Esophagus muscularis mucosa (tissue), 3 donors: ENCODE data around the gene PANX3.

Source experiments
- POLR2A ChIP-seq: fragments of 450-650 bp; IDR thresholded peaks from one replicate; pipeline ENCODE4 v1.6.1; 2017; ENCODE audit warnings: antibody characterized with exemption, moderate library complexity, mild to moderate bottlenecking, low read depth
- TF ChIP-seq, protein P1 (sequence below), 3 experiments: fragments of 200-600 bp in 2 of 3; fragments of 450-650 bp in 1 of 3; sonication (generic) in 2 of 3; IDR thresholded peaks; one replicate each; pipeline ENCODE4 v1.5.1; 2017 to 2019; ENCODE audit warnings: antibody characterized with exemption in 3 of 3, mild to moderate bottlenecking in 2 of 3, moderate library complexity in 1 of 3

DNA sequence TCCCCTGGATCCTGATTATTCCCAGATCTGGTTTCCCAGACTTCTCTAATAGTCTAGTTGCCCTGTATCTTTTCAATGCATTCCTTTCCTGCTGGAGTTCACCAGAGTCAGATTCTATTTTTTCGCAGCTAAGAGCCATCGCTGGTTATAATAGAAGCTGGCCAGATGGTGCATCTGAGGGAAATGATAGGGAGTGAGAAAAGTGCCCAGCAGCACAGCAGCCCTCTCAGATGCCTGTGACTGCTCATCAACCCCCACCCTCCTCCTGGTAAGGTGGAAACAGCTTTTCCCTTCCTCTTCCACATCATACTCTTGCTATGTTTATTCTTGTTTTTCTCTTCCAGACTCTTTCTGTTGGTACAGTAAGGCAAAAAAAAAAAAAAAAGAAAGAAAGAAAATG, 28.7 kb upstream of the PANX3 start:
- TF ChIP-seq, protein P1, sequence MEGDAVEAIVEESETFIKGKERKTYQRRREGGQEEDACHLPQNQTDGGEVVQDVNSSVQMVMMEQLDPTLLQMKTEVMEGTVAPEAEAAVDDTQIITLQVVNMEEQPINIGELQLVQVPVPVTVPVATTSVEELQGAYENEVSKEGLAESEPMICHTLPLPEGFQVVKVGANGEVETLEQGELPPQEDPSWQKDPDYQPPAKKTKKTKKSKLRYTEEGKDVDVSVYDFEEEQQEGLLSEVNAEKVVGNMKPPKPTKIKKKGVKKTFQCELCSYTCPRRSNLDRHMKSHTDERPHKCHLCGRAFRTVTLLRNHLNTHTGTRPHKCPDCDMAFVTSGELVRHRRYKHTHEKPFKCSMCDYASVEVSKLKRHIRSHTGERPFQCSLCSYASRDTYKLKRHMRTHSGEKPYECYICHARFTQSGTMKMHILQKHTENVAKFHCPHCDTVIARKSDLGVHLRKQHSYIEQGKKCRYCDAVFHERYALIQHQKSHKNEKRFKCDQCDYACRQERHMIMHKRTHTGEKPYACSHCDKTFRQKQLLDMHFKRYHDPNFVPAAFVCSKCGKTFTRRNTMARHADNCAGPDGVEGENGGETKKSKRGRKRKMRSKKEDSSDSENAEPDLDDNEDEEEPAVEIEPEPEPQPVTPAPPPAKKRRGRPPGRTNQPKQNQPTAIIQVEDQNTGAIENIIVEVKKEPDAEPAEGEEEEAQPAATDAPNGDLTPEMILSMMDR (IDR thresholded peaks at IDR 0.05), result no peak
- no peak for TF ChIP-seq POLR2A
